ENCODE measurements around the gene DHRS3. TPM values are rescaled to one million over a fixed set of nuclear protein-coding genes. Genes with fewer than 3 reads are reported as not detected.

The DHRS3 gene
- polyA plus RNA-seq, 1 donor (not counting 4 experiments of a cell fraction or from before 2014, with no cell fraction given) = 10.7 TPM

GRCh38 chr1:12585951-12586942 is 31.8 kb downstream of the DHRS3 start:
- FAIRE-seq = no peak

GRCh38 chr1:12585536-12585935 is 32.5 kb downstream of the DHRS3 start:
- TF ChIP-seq EZH2 (IDR thresholded peaks at IDR 0.05; ENCODE audit: low read length) = no peak
- TF ChIP-seq, protein P1, sequence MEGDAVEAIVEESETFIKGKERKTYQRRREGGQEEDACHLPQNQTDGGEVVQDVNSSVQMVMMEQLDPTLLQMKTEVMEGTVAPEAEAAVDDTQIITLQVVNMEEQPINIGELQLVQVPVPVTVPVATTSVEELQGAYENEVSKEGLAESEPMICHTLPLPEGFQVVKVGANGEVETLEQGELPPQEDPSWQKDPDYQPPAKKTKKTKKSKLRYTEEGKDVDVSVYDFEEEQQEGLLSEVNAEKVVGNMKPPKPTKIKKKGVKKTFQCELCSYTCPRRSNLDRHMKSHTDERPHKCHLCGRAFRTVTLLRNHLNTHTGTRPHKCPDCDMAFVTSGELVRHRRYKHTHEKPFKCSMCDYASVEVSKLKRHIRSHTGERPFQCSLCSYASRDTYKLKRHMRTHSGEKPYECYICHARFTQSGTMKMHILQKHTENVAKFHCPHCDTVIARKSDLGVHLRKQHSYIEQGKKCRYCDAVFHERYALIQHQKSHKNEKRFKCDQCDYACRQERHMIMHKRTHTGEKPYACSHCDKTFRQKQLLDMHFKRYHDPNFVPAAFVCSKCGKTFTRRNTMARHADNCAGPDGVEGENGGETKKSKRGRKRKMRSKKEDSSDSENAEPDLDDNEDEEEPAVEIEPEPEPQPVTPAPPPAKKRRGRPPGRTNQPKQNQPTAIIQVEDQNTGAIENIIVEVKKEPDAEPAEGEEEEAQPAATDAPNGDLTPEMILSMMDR (optimal IDR thresholded peaks at IDR 0.05 in 1 of 3, IDR thresholded peaks at IDR 0.05 in 1 of 3, conservative IDR thresholded peaks at IDR 0.05 in 1 of 3; ENCODE audit: extremely low read depth in 1 of 3, insufficient read depth in 2 of 3, low read length in 3 of 3) = no peak
- H3K36me3 ChIP-seq (ENCODE audit: control insufficient read depth in 2 of 2, extremely low read depth in 1 of 2, insufficient read depth in 2 of 2, low read length in 2 of 2) = peaks cover 0 to 3% of the 10 kb centered on the region in 2 experiments
- no peak for FAIRE-seq

More at GRCh38 chr1:12585951-12586942, 31.8 kb downstream of the DHRS3 start:
- Histone ChIP-seq H3K9me3 (ENCODE audit: control insufficient read depth, low read depth, low read length) (no peaks in the 10 kb centered on the region), H3K4me2 (ENCODE audit: control insufficient read depth, extremely low read depth, insufficient read depth, low read depth, low read length) (no peak overlapping the region), H3K27ac (ENCODE audit: control insufficient read depth, insufficient read depth, low read length) (no peak overlapping the region), H3K79me2 (ENCODE audit: control insufficient read depth, insufficient read depth, low read length) (no peaks in the 10 kb centered on the region), H3K36me3 (ENCODE audit: control insufficient read depth in 2 of 2, extremely low read depth in 1 of 2, insufficient read depth in 2 of 2, low read length in 2 of 2) (peaks cover 0 to 3% of the 10 kb centered on the region in 2 experiments), H4K20me1 (ENCODE audit: control insufficient read depth, extremely low read depth, insufficient read depth, low read length) (no peaks in the 10 kb centered on the region), H2AFZ (ENCODE audit: control insufficient read depth, low read length) (no peak overlapping the region), H3K4me1 (ENCODE audit: control insufficient read depth, extremely low read depth, insufficient read depth, low read length) (no peaks in the 10 kb centered on the region), H3K27me3 (ENCODE audit: control insufficient read depth, extremely low read depth, insufficient read depth, low read length) (no peaks in the 10 kb centered on the region), H3K9ac (ENCODE audit: control insufficient read depth, extremely low read depth, insufficient read depth, low read length) (no peak overlapping the region), H3K9me1 (ENCODE audit: control insufficient read depth, extremely low read depth, insufficient read depth, low read length) (no peaks in the 10 kb centered on the region), H3K4me3 (ENCODE audit: control insufficient read depth in 2 of 3, extremely low read depth in 1 of 3, insufficient read depth in 2 of 3, low read depth in 1 of 3, low read length in 3 of 3) (no peak overlapping the region)
- no peak for DNase-seq (ENCODE audit: low read depth, low spot score)
- TF ChIP-seq, protein P1 (optimal IDR thresholded peaks at IDR 0.05 in 1 of 3, IDR thresholded peaks at IDR 0.05 in 1 of 3, conservative IDR thresholded peaks at IDR 0.05 in 1 of 3; ENCODE audit: extremely low read depth in 1 of 3, insufficient read depth in 2 of 3, low read length in 3 of 3) = no peak
- TF ChIP-seq EZH2 (IDR thresholded peaks at IDR 0.05; ENCODE audit: low read length) = no peak
- dilution Hi-C loops (cut with MboI; ENCODE audit: extremely low pct_ligation_motif_present, low sequenced_read_pairs) = no loop called here

More at GRCh38 chr1:12585536-12585935, 32.5 kb downstream of the DHRS3 start:
- Histone ChIP-seq H3K27ac (ENCODE audit: control insufficient read depth, insufficient read depth, low read length) (no peak overlapping the region), H3K9me1 (ENCODE audit: control insufficient read depth, extremely low read depth, insufficient read depth, low read length) (no peaks in the 10 kb centered on the region), H3K9ac (ENCODE audit: control insufficient read depth, extremely low read depth, insufficient read depth, low read length) (no peak overlapping the region), H3K4me2 (ENCODE audit: control insufficient read depth, extremely low read depth, insufficient read depth, low read depth, low read length) (no peak overlapping the region), H3K79me2 (ENCODE audit: control insufficient read depth, insufficient read depth, low read length) (no peaks in the 10 kb centered on the region), H3K4me3 (ENCODE audit: control insufficient read depth in 2 of 3, extremely low read depth in 1 of 3, insufficient read depth in 2 of 3, low read depth in 1 of 3, low read length in 3 of 3) (no peak overlapping the region), H3K9me3 (ENCODE audit: control insufficient read depth, low read depth, low read length) (no peaks in the 10 kb centered on the region), H4K20me1 (ENCODE audit: control insufficient read depth, extremely low read depth, insufficient read depth, low read length) (no peaks in the 10 kb centered on the region), H3K4me1 (ENCODE audit: control insufficient read depth, extremely low read depth, insufficient read depth, low read length) (no peaks in the 10 kb centered on the region), H2AFZ (ENCODE audit: control insufficient read depth, low read length) (no peak overlapping the region), H3K27me3 (ENCODE audit: control insufficient read depth, extremely low read depth, insufficient read depth, low read length) (no peaks in the 10 kb centered on the region)
- dilution Hi-C loops (cut with MboI; ENCODE audit: extremely low pct_ligation_motif_present, low sequenced_read_pairs) = no loop called here
- DNase-seq (ENCODE audit: low read depth, low spot score) = no peak

Data from keratinocyte (primary cell).